A673 (cell line): Measurements from ENCODE around the gene SAP30BP. TPM values are rescaled to one million over a fixed set of nuclear protein-coding genes. Genes with fewer than 3 reads are reported as not detected.

Experiments used
- Bru-seq: library from RNA; stranded (reverse); fragments of 400-500 nt; gene quantifications from one replicate; lab custom pipeline; 2021; lab: Mats Ljungman, UMichigan
- BruChase-seq, 2 experiments: library from RNA; stranded (reverse); fragments of 400-500 nt; gene quantifications; one replicate each; lab custom pipeline; 2021; lab: Mats Ljungman, UMichigan
- BruUV-seq: library from RNA; stranded (reverse); fragments of 400-500 nt; replicated peaks from 2 replicates; lab custom pipeline; 2021; lab: Mats Ljungman, UMichigan
- CTCF ChIA-PET: fragments of 300-600 bp; sonication (Branson Sonifier 250); formaldehyde crosslinking; loops from one replicate; lab custom pipeline; 2022; ENCODE audit warnings: antibody characterized with exemption; lab: Charles Lee
- POLR2A ChIA-PET: fragments of 300-600 bp; sonication (Branson Sonifier 250); formaldehyde crosslinking; loops from one replicate; lab custom pipeline; 2022; ENCODE audit warnings: antibody characterized with exemption; ENCODE audit not compliant: low non-redundant PET; lab: Charles Lee
- DNase-seq: peaks from one replicate; pipeline ENCODE4 v3.0.0-alpha.2; 2015; ENCODE audit warnings: low spot score
- H3K27ac ChIP-seq: fragments of 200-600 bp; sonication (generic); 2 replicates; pipeline ENCODE4 v1.5.1; 2016; ENCODE audit warnings: mixed run types, low read depth, mild to moderate bottlenecking, mixed read lengths, antibody characterized with exemption, low read length; ENCODE audit not compliant: poor library complexity, severe bottlenecking
- H3K27me3 ChIP-seq: fragments of 200-600 bp; sonication (generic); replicated peaks from 2 replicates; pipeline ENCODE4 v1.6.1; 2017; ENCODE audit warnings: mixed run types, low read depth, mild to moderate bottlenecking, mixed read lengths, antibody characterized with exemption, low read length; ENCODE audit not compliant: insufficient read depth, poor library complexity
- H3K36me3 ChIP-seq: fragments of 200-600 bp; sonication (generic); 2 replicates; pipeline ENCODE4 v1.6.1; 2016; ENCODE audit warnings: mixed run types, mild to moderate bottlenecking, mixed read lengths, antibody characterized with exemption, low read length; ENCODE audit not compliant: insufficient read depth, poor library complexity, severe bottlenecking
- H3K4me1 ChIP-seq: fragments of 200-600 bp; sonication (generic); 2 replicates; pipeline ENCODE4 v1.6.1; 2017; ENCODE audit warnings: mixed run types, mild to moderate bottlenecking, mixed read lengths, antibody characterized with exemption, low read length; ENCODE audit not compliant: insufficient read depth, poor library complexity, severe bottlenecking
- H3K4me3 ChIP-seq: fragments of 200-600 bp; sonication (generic); 2 replicates; pipeline ENCODE4 v1.5.1; 2016; ENCODE audit warnings: low read depth, mixed run types, mild to moderate bottlenecking, mixed read lengths, low read length; ENCODE audit not compliant: poor library complexity, severe bottlenecking
- H3K9me3 ChIP-seq: fragments of 200-600 bp; sonication (generic); 2 replicates; pipeline ENCODE4 v1.6.1; 2016; ENCODE audit warnings: mixed run types, low read depth, mild to moderate bottlenecking, mixed read lengths, antibody characterized with exemption, low read length; ENCODE audit not compliant: poor library complexity, severe bottlenecking
- CTCF ChIP-seq: fragments of 300-800, 200-600 bp; sonication (generic); conservative IDR thresholded peaks from 2 replicates; pipeline ENCODE4 v1.5.1; 2017; ENCODE audit warnings: low read depth, mild to moderate bottlenecking, antibody characterized with exemption, low read length, moderate library complexity, mixed read lengths
- EZH2 ChIP-seq: fragments of 200-600 bp; sonication (generic); IDR thresholded peaks from 2 replicates; pipeline ENCODE4 v1.6.1; 2017; ENCODE audit warnings: borderline replicate concordance, low read depth, mild to moderate bottlenecking, mixed read lengths, antibody characterized with exemption, low read length; ENCODE audit not compliant: poor library complexity, severe bottlenecking
- intact Hi-C: fragments of 100-400 bp; cut with micrococcal nuclease; formaldehyde crosslinking; loops from one replicate; pipeline ENCODE4 v1.10.0; 2022; ENCODE audit not compliant: unreplicated experiment
- long read RNA-seq: library from polyadenylated mRNA; stranded (forward); transcript quantifications from one replicate; pipeline ENCODE4 v2.0.0, GENCODE V29; 2022
- total RNA-seq: library from RNA; stranded (reverse); gene quantifications from 2 replicates; pipeline ENCODE4 v1.2.3, GENCODE V29; 2021

SAP30BP gene
- total RNA-seq (98.1 and 114 TPM in 2 replicates), Bru-seq, nascent RNA (percentile 85 among the genes with signal in this experiment), BruChase-seq, experiment 1, labeled RNA remaining after a 2-hour chase (percentile 80 among the genes with signal in this experiment), BruChase-seq, experiment 2, labeled RNA remaining after a 6-hour chase (percentile 82 among the genes with signal in this experiment)
- long read RNA-seq, transcript SAP30BP-225 (11 exons, 2,722 nt) = major isoform, 150 of 186 reads
- long read RNA-seq, partial matches to known transcripts = 3 of 186 reads
- long read RNA-seq, other reads (novel, unspliced or antisense) = 25 of 186 reads

- BruUV-seq = TSS peak; percentile 82
Measured at GRCh38 chr17:75666959-75667790, at the start of gene SAP30BP, which contains the start of gene RECQL5. Gene SAP30BP (plus strand): TSS chr17:75667338. CDS start chr17:75667373, 35 bp downstream. Gene RECQL5 (minus strand): TSS chr17:75667154. CDS start chr17:75666557, 597 bp downstream.

DNA sequence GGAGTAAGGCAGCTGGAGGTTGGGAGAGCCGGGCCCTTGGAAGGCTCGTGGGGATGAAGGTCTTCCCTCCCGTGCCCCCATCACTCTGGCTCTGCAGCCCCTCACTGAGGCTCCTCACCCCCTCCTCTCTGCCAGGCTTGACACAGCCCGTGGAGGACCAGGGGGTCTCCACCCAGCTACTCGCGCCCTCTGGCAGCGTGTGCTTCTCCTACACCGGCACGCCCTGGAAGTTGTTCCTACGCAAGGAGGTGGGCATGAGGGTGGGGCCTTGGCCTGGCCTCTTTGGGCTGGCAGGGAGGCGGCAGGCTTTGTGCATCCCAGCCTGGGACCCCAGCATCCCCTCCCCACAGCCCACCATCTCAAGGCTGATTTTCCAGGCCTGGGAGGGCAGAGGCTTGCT lies 49.5 kb upstream of the SAP30BP start:
- intact Hi-C loops = no loop called here
- no peaks in the 10 kb centered on the region for H3K27me3 ChIP-seq
- CTCF ChIA-PET = no interaction called here
- H3K27ac ChIP-seq = no peak overlapping the region
- no peaks in the 10 kb centered on the region for H3K4me1 ChIP-seq
- POLR2A ChIA-PET = no interaction called here
- BruUV-seq = no TSS peak
- no peak for TF ChIP-seq CTCF
- no peak for TF ChIP-seq EZH2
- no peak overlapping the region for H3K4me3 ChIP-seq
- H3K36me3 ChIP-seq = no peaks in the 10 kb centered on the region
- no peak for DNase-seq
- no peaks in the 10 kb centered on the region for H3K9me3 ChIP-seq

More at GRCh38 chr17:75666959-75667790, at the start of gene SAP30BP, which contains the start of gene RECQL5:
- ChIA-PET CTCF (interaction anchor here (0.5 to 2.0 kb wide), 3 partner anchors 34 to 81 kb away, joined by 3 to 10 read pairs (median 3); partner anchors contain the start of gene SMIM5), POLR2A (interaction anchor here (0.5 kb wide), 1 partner anchor 18 kb away, joined by 3 read pairs; no protein-coding TSS in a partner anchor)
- Histone ChIP-seq H3K27me3 (no peaks in the 10 kb centered on the region), H3K27ac (peak within 1 kb of the TSS; percentile 79), H3K4me3 (peak within 1 kb of the TSS; percentile 82), H3K4me1 (peaks cover 15% of the 10 kb centered on the region), H3K36me3 (peaks cover 36% of the 10 kb centered on the region), H3K9me3 (no peaks in the 10 kb centered on the region)
- intact Hi-C loops = no loop called here
- no peak for TF ChIP-seq EZH2
- TF ChIP-seq CTCF = no peak
- DNase-seq = peak; percentile 99

DNA sequence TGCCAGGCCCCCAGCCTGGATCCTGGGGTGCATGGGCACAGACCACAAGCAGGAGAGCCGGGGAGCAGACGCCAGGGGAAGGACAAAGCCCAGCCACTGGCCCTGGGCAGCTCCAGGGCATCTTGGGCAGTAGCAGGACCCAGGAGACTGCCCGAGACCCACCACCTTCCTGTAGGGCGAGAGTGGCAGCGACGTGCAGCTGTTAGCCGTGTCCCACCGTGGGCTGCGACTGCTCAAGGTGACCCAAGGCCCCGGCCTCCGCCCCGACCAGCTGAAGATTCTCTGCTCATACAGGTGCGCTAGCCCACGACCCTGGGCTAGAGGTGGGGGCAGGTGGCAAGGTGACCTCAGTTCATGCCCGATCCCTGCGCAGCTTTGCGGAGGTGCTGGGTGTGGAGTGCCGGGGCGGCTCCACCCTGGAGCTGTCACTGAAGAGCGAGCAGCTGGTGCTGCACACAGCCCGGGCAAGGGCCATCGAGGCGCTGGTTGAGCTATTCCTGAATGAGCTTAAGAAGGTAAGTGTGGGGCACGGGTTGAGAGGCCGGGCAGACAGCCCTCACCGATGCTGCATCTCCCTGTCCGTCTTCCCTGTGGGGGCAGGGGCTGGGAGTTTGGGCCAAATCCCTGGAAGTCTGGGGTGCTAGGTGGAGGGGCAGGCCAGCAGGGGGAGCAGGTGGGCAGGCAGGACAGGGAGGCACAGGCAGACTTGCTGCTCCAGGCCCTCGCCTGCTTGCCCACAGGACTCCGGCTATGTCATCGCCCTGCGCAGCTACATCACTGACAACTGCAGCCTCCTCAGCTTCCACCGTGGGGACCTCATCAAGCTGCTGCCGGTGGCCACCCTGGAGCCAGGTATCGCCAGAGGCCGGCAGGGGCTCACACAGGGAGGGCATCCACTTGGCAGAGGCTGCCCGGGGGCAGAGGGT lies 47.4 kb upstream of the SAP30BP start:
- peak; percentile 57 for DNase-seq
- no peaks in the 10 kb centered on the region for H3K4me1 ChIP-seq
- H3K36me3 ChIP-seq = no peaks in the 10 kb centered on the region
- no peaks in the 10 kb centered on the region for H3K27me3 ChIP-seq
- intact Hi-C loops = no loop called here
- no peak overlapping the region for H3K27ac ChIP-seq
- no peaks in the 10 kb centered on the region for H3K9me3 ChIP-seq
- BruUV-seq = no TSS peak
- TF ChIP-seq EZH2 (no peak), CTCF (peak; percentile 60)
- ChIA-PET POLR2A (interaction anchor here (0.5 kb wide), 1 partner anchor 34 kb away, joined by 3 read pairs; no protein-coding TSS in a partner anchor), CTCF (interaction anchor here (1.7 kb wide), 1 partner anchor 128 kb away, joined by 5 read pairs; no protein-coding TSS in a partner anchor)
- no peak overlapping the region for H3K4me3 ChIP-seq
